ENCODE results near the gene IL6.
"Not testable (repeated sequence)": the region's sequence is repeated elsewhere in the genome, so short reads cannot be mapped to it uniquely, and the experiment has no call there.

Gene IL6

GRCh38 chr7:22729180-22729825 lies 2.3 kb downstream of the IL6 start:
- DNase-seq = no peak

GRCh38 chr7:22730066-22730710 lies 3.2 kb downstream of the IL6 start:
- no peak for DNase-seq

- no peak for DNase-seq
Observed at GRCh38 chr7:22730921-22731654, 4.1 kb downstream of the IL6 start.

- DNase-seq = no peak
Observed at GRCh38 chr7:22731766-22732165, 4.8 kb downstream of the IL6 start.

- DNase-seq = no peak
Observed at GRCh38 chr7:22732556-22733126, 5.6 kb downstream of the IL6 start.

GRCh38 chr7:22733761-22734160 lies 6.8 kb downstream of the IL6 start:
- DNase-seq = no peak

GRCh38 chr7:22743014-22743413 lies 16.0 kb downstream of the IL6 start:
- no peak for DNase-seq

- DNase-seq = no peak
Observed at GRCh38 chr7:22751341-22751740, 24.3 kb downstream of the IL6 start.

GRCh38 chr7:22757338-22757994 lies 30.5 kb downstream of the IL6 start:
- DNase-seq = no peak

- no peak for DNase-seq
Observed at GRCh38 chr7:22758576-22758975, 31.6 kb downstream of the IL6 start.

- DNase-seq = no peak
Observed at GRCh38 chr7:22759721-22760120, 32.7 kb downstream of the IL6 start.

GRCh38 chr7:22762866-22763265 lies 35.9 kb downstream of the IL6 start:
- no peak for DNase-seq

- DNase-seq = no peak
Observed at GRCh38 chr7:22765609-22766008, 38.6 kb downstream of the IL6 start.

- no peak for DNase-seq
Observed at GRCh38 chr7:22771194-22771871, 44.3 kb downstream of the IL6 start.

- DNase-seq = no peak
Observed at GRCh38 chr7:22771872-22772228, 44.9 kb downstream of the IL6 start.

GRCh38 chr7:22772885-22773284 lies 45.9 kb downstream of the IL6 start:
- DNase-seq = no peak

GRCh38 chr7:22776964-22777363 lies 50.0 kb downstream of the IL6 start:
- DNase-seq = no peak

- not testable (repeated sequence) for DNase-seq
Observed at GRCh38 chr7:22779730-22780323, 52.8 kb downstream of the IL6 start.

- no peak for DNase-seq
Observed at GRCh38 chr7:22781230-22781711, 54.3 kb downstream of the IL6 start.
